Panc1 (cell line): ENCODE results near the gene MFSD6. TPM values are rescaled to one million over a fixed set of nuclear protein-coding genes. Genes with fewer than 3 reads are reported as not detected.

Source experiments
- ATAC-seq: fragments of 200-7000 bp; cut with Tn5 transposase; 2 replicates; pipeline ENCODE4 v1.9.1; 2020; ENCODE audit warnings: mild to moderate bottlenecking, moderate library complexity
- BruUV-seq: library from RNA; stranded (reverse); fragments of 400-500 nt; replicated peaks from 2 replicates; lab custom pipeline; 2021; lab: Mats Ljungman, UMichigan
- CTCF ChIA-PET: fragments of 300-600 bp; sonication (Branson Sonifier 250); formaldehyde crosslinking; loops from one replicate; lab custom pipeline; 2022; ENCODE audit warnings: antibody characterized with exemption; lab: Charles Lee
- POLR2A ChIA-PET: fragments of 300-600 bp; sonication (Branson Sonifier 250); formaldehyde crosslinking; loops from one replicate; lab custom pipeline; 2022; ENCODE audit warnings: antibody characterized with exemption; lab: Charles Lee
- DNase-seq: peaks from one replicate; pipeline ENCODE4 v3.0.0-alpha.2; 2010; ENCODE audit warnings: low read depth, low spot score
- H3K27ac ChIP-seq: 2 replicates; pipeline ENCODE4 v1.5.1; 2011; ENCODE audit warnings: mild to moderate bottlenecking, low read length, inconsistent platforms
- H3K27me3 ChIP-seq: fragments of 200-500 bp; sonication (Bioruptor generic); 2 replicates; pipeline ENCODE4 v1.6.0; 2014; ENCODE audit warnings: low read length, inconsistent platforms; ENCODE audit not compliant: control insufficient read depth, insufficient read depth
- H3K36me3 ChIP-seq: fragments of 200-500 bp; sonication (Bioruptor generic); 2 replicates; pipeline ENCODE4 v1.5.1; 2014; ENCODE audit warnings: inconsistent platforms, mild to moderate bottlenecking, low read length, moderate library complexity; ENCODE audit not compliant: control insufficient read depth, insufficient read depth
- H3K4me1 ChIP-seq: 2 replicates; pipeline ENCODE4 v1.5.1; 2011; ENCODE audit warnings: inconsistent platforms, mild to moderate bottlenecking, low read length, moderate library complexity; ENCODE audit not compliant: control insufficient read depth, insufficient read depth
- H3K4me3 ChIP-seq, 2 experiments: 2 replicates each; pipeline ENCODE4 v1.5.1; 2011 to 2012; ENCODE audit warnings: low read depth in 2 of 2, low read length in 2 of 2, mild to moderate bottlenecking in 2 of 2, inconsistent platforms in 1 of 2, moderate library complexity in 1 of 2
- H3K9me3 ChIP-seq: fragments of 200-500 bp; sonication (Bioruptor generic); 2 replicates; pipeline ENCODE4 v1.5.1; 2014; ENCODE audit warnings: low read depth, mild to moderate bottlenecking, inconsistent platforms, low read length, moderate library complexity; ENCODE audit not compliant: control insufficient read depth, insufficient read depth
- POLR2AphosphoS5 ChIP-seq: IDR thresholded peaks from 2 replicates; pipeline ENCODE4 v1.6.1; 2012; ENCODE audit warnings: mild to moderate bottlenecking, low read depth, low read length, moderate library complexity
- SIN3A ChIP-seq: IDR thresholded peaks from 2 replicates; pipeline ENCODE4 v1.6.1; 2012; ENCODE audit warnings: low read depth, mild to moderate bottlenecking, low read length, moderate library complexity, borderline replicate concordance; ENCODE audit not compliant: insufficient read depth
- TCF7L2 ChIP-seq: IDR thresholded peaks from 2 replicates; pipeline ENCODE4 v1.6.1; 2011; ENCODE audit warnings: mild to moderate bottlenecking, low read depth, low read length, inconsistent platforms
- in situ Hi-C: cut with HindIII; loops from 2 replicates; pipeline ENCODE4 v1.10.0; 2016; ENCODE audit warnings: low sequenced_read_pairs, low pct_unique_long_range_greater_than_20kb
- intact Hi-C: fragments of 100-400 bp; cut with micrococcal nuclease; formaldehyde crosslinking; loops from one replicate; pipeline ENCODE4 v1.10.0; 2022; ENCODE audit not compliant: unreplicated experiment
- total RNA-seq: library from RNA; stranded (reverse); gene quantifications from one replicate; pipeline ENCODE4 v1.2.1, GENCODE V29; 2021; ENCODE audit not compliant: unreplicated experiment
- TF ChIP-seq, protein P1 (sequence below): fragments of 450-650 bp; IDR thresholded peaks from 2 replicates; pipeline ENCODE4 v1.5.1; 2017; ENCODE audit warnings: mild to moderate bottlenecking
- TF ChIP-seq, protein P2 (sequence below), 2 experiments: IDR thresholded peaks; 2 replicates each; pipeline ENCODE4 v1.6.1; 2011 to 2012; ENCODE audit warnings: low read depth in 2 of 2, control low read depth in 1 of 2, low read length in 1 of 2, mild to moderate bottlenecking in 1 of 2, moderate library complexity in 1 of 2; ENCODE audit not compliant: insufficient read depth in 1 of 2

MFSD6 gene
- total RNA-seq, 1 experiment from 2014 or later: 10.4 TPM

DNA sequence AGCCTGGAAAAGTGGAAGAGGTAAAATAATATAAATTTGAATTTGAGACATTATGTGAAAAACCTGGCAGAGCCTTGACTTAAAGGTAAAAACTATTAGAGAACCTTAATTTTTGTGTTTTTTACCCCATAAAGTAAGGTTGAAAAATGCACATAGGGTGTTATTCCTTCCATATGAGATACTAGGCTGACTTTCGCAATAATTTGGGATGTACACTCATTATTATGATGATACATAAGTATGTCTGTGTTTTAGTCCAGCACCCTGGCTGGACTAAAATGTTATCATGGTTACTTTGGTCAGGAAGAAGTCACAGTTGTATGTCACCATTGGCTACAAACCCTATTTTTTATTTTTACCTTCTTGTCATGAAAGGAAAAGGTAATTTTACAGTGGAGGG lies 106.5 kb downstream of the MFSD6 start:
- no peak overlapping the region for H3K27ac ChIP-seq
- POLR2A ChIA-PET: no interaction called here
- no peaks in the 10 kb centered on the region for H3K27me3 ChIP-seq
- DNase-seq (no peak), ATAC-seq (no peak)
- CTCF ChIA-PET: no interaction called here
- no peaks in the 10 kb centered on the region for H3K9me3 ChIP-seq
- TF ChIP-seq POLR2AphosphoS5: no peak
- TF ChIP-seq, protein P1, sequence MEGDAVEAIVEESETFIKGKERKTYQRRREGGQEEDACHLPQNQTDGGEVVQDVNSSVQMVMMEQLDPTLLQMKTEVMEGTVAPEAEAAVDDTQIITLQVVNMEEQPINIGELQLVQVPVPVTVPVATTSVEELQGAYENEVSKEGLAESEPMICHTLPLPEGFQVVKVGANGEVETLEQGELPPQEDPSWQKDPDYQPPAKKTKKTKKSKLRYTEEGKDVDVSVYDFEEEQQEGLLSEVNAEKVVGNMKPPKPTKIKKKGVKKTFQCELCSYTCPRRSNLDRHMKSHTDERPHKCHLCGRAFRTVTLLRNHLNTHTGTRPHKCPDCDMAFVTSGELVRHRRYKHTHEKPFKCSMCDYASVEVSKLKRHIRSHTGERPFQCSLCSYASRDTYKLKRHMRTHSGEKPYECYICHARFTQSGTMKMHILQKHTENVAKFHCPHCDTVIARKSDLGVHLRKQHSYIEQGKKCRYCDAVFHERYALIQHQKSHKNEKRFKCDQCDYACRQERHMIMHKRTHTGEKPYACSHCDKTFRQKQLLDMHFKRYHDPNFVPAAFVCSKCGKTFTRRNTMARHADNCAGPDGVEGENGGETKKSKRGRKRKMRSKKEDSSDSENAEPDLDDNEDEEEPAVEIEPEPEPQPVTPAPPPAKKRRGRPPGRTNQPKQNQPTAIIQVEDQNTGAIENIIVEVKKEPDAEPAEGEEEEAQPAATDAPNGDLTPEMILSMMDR: no peak
- no peak for TF ChIP-seq TCF7L2
- TF ChIP-seq, protein P2, sequence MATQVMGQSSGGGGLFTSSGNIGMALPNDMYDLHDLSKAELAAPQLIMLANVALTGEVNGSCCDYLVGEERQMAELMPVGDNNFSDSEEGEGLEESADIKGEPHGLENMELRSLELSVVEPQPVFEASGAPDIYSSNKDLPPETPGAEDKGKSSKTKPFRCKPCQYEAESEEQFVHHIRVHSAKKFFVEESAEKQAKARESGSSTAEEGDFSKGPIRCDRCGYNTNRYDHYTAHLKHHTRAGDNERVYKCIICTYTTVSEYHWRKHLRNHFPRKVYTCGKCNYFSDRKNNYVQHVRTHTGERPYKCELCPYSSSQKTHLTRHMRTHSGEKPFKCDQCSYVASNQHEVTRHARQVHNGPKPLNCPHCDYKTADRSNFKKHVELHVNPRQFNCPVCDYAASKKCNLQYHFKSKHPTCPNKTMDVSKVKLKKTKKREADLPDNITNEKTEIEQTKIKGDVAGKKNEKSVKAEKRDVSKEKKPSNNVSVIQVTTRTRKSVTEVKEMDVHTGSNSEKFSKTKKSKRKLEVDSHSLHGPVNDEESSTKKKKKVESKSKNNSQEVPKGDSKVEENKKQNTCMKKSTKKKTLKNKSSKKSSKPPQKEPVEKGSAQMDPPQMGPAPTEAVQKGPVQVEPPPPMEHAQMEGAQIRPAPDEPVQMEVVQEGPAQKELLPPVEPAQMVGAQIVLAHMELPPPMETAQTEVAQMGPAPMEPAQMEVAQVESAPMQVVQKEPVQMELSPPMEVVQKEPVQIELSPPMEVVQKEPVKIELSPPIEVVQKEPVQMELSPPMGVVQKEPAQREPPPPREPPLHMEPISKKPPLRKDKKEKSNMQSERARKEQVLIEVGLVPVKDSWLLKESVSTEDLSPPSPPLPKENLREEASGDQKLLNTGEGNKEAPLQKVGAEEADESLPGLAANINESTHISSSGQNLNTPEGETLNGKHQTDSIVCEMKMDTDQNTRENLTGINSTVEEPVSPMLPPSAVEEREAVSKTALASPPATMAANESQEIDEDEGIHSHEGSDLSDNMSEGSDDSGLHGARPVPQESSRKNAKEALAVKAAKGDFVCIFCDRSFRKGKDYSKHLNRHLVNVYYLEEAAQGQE (IDR thresholded peaks at IDR 0.05; ENCODE audit: insufficient read depth in 1 of 2, low read depth in 2 of 2, low read length in 1 of 2): no peak
- TF ChIP-seq SIN3A: no peak
- intact Hi-C loops (no loop called here), in situ Hi-C loops (no loop called here)
- no TSS peak for BruUV-seq
- no peak overlapping the region for H3K4me3 ChIP-seq
- no peaks in the 10 kb centered on the region for H3K4me1 ChIP-seq
- H3K36me3 ChIP-seq: peaks cover 2% of the 10 kb centered on the region; the same call in 1 of the 2 replicates

DNA sequence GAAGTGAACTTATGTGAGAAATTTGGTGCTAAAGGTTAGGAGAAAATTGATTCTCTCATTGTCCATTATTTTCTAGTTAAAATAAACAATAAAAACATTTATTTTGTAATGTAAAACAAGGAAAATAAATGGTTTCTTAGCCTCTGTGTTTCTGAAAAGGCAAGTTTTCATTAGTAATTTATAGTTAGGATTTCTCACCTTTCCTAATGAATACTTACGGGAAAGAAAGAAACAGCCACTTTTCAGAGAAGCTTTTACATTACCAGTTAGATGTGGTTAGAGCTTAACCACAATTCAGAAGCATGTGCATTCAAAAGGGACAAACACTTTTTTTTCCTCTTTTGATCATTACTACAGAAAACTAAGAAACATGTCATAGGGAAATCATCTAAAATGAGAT lies 107.5 kb downstream of the MFSD6 start:
- in situ Hi-C loops (no loop called here), intact Hi-C loops (no loop called here)
- Histone ChIP-seq H3K27me3 (no peaks in the 10 kb centered on the region), H3K36me3 (peaks cover 2% of the 10 kb centered on the region; the same call in 1 of the 2 replicates), H3K9me3 (no peaks in the 10 kb centered on the region), H3K27ac (no peak overlapping the region), H3K4me1 (no peaks in the 10 kb centered on the region), H3K4me3 (no peak overlapping the region)
- TF ChIP-seq SIN3A (no peak), TCF7L2 (no peak), POLR2AphosphoS5 (no peak)
- TF ChIP-seq, protein P1: no peak
- TF ChIP-seq, protein P2 (IDR thresholded peaks at IDR 0.05; ENCODE audit: insufficient read depth in 1 of 2, low read depth in 2 of 2, low read length in 1 of 2): no peak
- ChIA-PET POLR2A (no interaction called here), CTCF (no interaction called here)
- DNase-seq (no peak), ATAC-seq (no peak)
- BruUV-seq: no TSS peak
